ENCODE data around the gene SLC6A4. TPM values are rescaled to one million over a fixed set of nuclear protein-coding genes. Genes with fewer than 3 reads are reported as not detected.
"Not testable (repeated sequence)": the region's sequence is repeated elsewhere in the genome, so short reads cannot be mapped to it uniquely, and the experiment has no call there.

Gene SLC6A4
- total RNA-seq, 2 experiments from 2014 or later: 0.13 to 0.18 TPM

- Mint-ChIP-seq H3K4me3 (peak overlapping the region; percentile 57), H3K9me3 (no peaks in the 10 kb centered on the region)
Measured at GRCh38 chr17:30236297-30236624, 764 bp upstream of the SLC6A4 start.

DNA sequence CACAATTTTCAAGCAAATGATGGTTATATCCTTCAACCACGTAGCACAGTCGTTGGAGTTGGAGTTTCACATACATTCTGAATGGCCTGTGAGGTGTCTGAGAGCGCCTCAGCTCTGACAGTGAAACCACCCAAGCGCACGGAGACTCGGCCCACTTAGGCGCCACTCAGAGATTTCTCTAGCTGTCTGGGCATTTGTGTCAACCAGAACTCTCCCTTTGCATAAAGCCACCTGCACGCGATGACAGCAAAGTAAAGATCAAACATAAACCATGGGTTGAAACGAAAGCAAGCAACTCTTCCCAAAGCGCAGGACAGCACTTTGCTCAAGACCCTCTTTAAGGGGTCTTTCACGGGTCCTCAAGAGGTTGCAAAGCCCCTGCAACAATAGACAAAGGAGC is 533 bp downstream of the SLC6A4 start:
- ChIA-PET CTCF (interaction anchor here (0.8 to 2.8 kb wide), 4 partner anchors 10 to 130 kb away, joined by 3 to 14 read pairs (median 5); no protein-coding TSS in a partner anchor), POLR2A (no interaction called here)
- Mint-ChIP-seq H3K27me3 (peaks cover 74% of the 10 kb centered on the region), H3K27ac (no peak overlapping the region), H3K36me3 (ENCODE audit: low read depth) (no peaks in the 10 kb centered on the region), H3K9me3 (no peaks in the 10 kb centered on the region), H3K4me3 (peak overlapping the region; percentile 34), H3K4me1 (peaks cover 25% of the 10 kb centered on the region)
- no peak for DNase-seq

More at GRCh38 chr17:30236297-30236624, 764 bp upstream of the SLC6A4 start:
- Mint-ChIP-seq H3K27ac (no peak overlapping the region), H3K27me3 (peaks cover 66% of the 10 kb centered on the region), H3K4me1 (peaks cover 25% of the 10 kb centered on the region), H3K36me3 (ENCODE audit: low read depth) (no peaks in the 10 kb centered on the region)
- POLR2A ChIA-PET: interaction anchor here (1.3 kb wide), 1 partner anchor 55 kb away, joined by 3 read pairs; no protein-coding TSS in a partner anchor
- CTCF ChIA-PET: interaction anchor here (1.4 to 2.8 kb wide), 3 partner anchors 100 to 131 kb away, joined by 6 to 14 read pairs (median 7); no protein-coding TSS in a partner anchor
- no peak for DNase-seq

DNA sequence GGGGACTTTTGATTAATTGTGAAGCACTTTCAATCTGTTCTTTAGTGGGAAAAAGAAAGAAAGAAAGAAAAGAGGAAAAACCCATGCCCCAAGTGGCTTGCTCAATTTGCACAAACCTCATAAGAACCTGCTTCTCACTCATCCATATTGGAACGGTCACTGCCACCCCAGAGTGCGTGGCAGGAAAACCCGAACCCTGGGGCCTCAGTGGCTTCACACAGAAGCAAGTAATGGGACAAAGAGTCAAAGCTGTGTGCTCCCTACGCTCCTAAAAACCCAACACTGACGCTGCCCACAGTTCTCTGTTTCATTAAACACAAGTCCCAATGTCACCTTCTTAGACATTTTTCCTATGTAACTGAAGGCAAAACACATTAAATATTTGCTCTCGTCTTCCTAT is 1.2 kb downstream of the SLC6A4 start:
- DNase-seq: no peak
- H3K27me3 Mint-ChIP-seq: peaks cover 71% of the 10 kb centered on the region
- ChIA-PET POLR2A (no interaction called here), CTCF (interaction anchor here (0.8 to 2.8 kb wide), 4 partner anchors 9 to 130 kb away, joined by 3 to 14 read pairs (median 3); no protein-coding TSS in a partner anchor)
- H3K4me3 Mint-ChIP-seq: no peak overlapping the region
- no peaks in the 10 kb centered on the region for H3K36me3 Mint-ChIP-seq (ENCODE audit: low read depth)
- no peak overlapping the region for H3K27ac Mint-ChIP-seq
- H3K9me3 Mint-ChIP-seq: no peaks in the 10 kb centered on the region
- H3K4me1 Mint-ChIP-seq: peaks cover 25% of the 10 kb centered on the region

GRCh38 chr17:30232824-30233427 is 2.6 kb downstream of the SLC6A4 start:
- Mint-ChIP-seq H3K4me1 (peaks cover 14% of the 10 kb centered on the region), H3K9me3 (no peaks in the 10 kb centered on the region), H3K36me3 (ENCODE audit: low read depth) (no peaks in the 10 kb centered on the region), H3K27me3 (peaks cover 65% of the 10 kb centered on the region), H3K4me3 (no peak overlapping the region), H3K27ac (no peak overlapping the region)
- POLR2A ChIA-PET: no interaction called here
- CTCF ChIA-PET: interaction anchor here (1.5 kb wide), 1 partner anchor 10 kb away, joined by 3 read pairs; no protein-coding TSS in a partner anchor
- no peak for DNase-seq

GRCh38 chr17:30232015-30232823 is 3.3 kb downstream of the SLC6A4 start:
- Mint-ChIP-seq H3K4me1 (peaks cover 14% of the 10 kb centered on the region), H3K27ac (no peak overlapping the region), H3K9me3 (no peaks in the 10 kb centered on the region), H3K4me3 (no peak overlapping the region), H3K36me3 (ENCODE audit: low read depth) (no peaks in the 10 kb centered on the region), H3K27me3 (peaks cover 60% of the 10 kb centered on the region)
- CTCF ChIA-PET: interaction anchor here (1.2 kb wide), 1 partner anchor 104 kb away, joined by 3 read pairs; no protein-coding TSS in a partner anchor
- POLR2A ChIA-PET: no interaction called here
- no peak for DNase-seq

- Mint-ChIP-seq H3K4me1 (peaks cover 6% of the 10 kb centered on the region), H3K4me3 (no peak overlapping the region), H3K27me3 (peaks cover 55% of the 10 kb centered on the region), H3K9me3 (no peaks in the 10 kb centered on the region), H3K36me3 (ENCODE audit: low read depth) (no peaks in the 10 kb centered on the region), H3K27ac (no peak overlapping the region)
- no peak for DNase-seq
- ChIA-PET CTCF (interaction anchor here (1.2 kb wide), 1 partner anchor 106 kb away, joined by 3 read pairs; no protein-coding TSS in a partner anchor), POLR2A (no interaction called here)
Measured at GRCh38 chr17:30230596-30231125, 4.8 kb downstream of the SLC6A4 start.

GRCh38 chr17:30230009-30230408 is 5.5 kb downstream of the SLC6A4 start:
- CTCF ChIA-PET; H3K4me1 Mint-ChIP-seq; H3K9me3 Mint-ChIP-seq; POLR2A ChIA-PET; H3K4me3 Mint-ChIP-seq; DNase-seq; H3K36me3 Mint-ChIP-seq (ENCODE audit: low read depth); H3K27ac Mint-ChIP-seq: not testable (repeated sequence)
- H3K27me3 Mint-ChIP-seq: peaks cover 52% of the 10 kb centered on the region

- no peak overlapping the region for H3K4me3 Mint-ChIP-seq
- H3K4me1 Mint-ChIP-seq: no peaks in the 10 kb centered on the region
- no peak for DNase-seq
- ChIA-PET CTCF (no interaction called here), POLR2A (no interaction called here)
- no peaks in the 10 kb centered on the region for H3K36me3 Mint-ChIP-seq (ENCODE audit: low read depth)
- peaks cover 42% of the 10 kb centered on the region for H3K27me3 Mint-ChIP-seq
- no peak overlapping the region for H3K27ac Mint-ChIP-seq
- H3K9me3 Mint-ChIP-seq: no peaks in the 10 kb centered on the region
Measured at GRCh38 chr17:30229012-30229411, 6.5 kb downstream of the SLC6A4 start.

DNA sequence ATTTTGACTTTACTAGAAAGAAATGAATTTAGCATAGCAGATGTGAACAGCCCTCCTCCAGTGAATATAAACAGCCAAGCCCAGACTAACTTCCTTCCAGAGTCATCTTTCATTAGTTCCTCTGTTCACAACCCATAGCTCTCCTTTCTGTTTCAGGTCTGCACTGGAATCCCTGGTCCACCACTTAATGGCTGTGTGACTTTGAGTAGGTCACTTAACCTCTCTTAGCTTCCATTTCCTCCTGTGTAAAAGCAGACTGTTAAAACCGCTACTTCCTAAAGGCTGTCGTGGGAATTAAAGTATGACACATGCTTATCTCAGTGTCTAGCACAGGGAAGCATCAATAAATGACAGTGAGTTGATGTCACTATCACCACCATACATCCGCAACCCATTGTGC is 7.5 kb downstream of the SLC6A4 start:
- CTCF ChIA-PET: no interaction called here
- POLR2A ChIA-PET: no interaction called here
- Mint-ChIP-seq H3K4me1 (no peaks in the 10 kb centered on the region), H3K9me3 (no peaks in the 10 kb centered on the region), H3K27me3 (peaks cover 32% of the 10 kb centered on the region), H3K4me3 (no peak overlapping the region), H3K27ac (no peak overlapping the region), H3K36me3 (ENCODE audit: low read depth) (no peaks in the 10 kb centered on the region)
- no peak for DNase-seq

DNA sequence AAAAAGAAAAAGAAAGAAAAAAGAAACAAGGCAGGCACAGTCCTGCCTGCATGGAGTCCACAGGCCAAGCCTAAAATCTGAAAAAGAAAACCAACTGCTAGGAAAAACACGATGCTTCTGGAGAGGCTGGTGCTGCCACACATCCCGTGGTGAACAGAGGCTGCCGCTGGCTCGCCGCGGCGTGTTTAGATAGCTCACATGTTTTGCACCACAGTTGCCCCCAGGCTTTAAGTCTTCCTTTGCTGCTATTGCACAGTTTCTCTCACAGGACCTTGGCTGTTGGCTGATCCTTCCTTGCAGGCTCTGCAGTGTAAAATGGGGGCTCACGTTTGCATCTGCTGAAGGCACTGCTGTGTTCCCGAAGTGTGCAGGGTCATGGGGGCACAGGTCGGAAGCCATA is 8.6 kb downstream of the SLC6A4 start:
- ChIA-PET POLR2A (no interaction called here), CTCF (no interaction called here)
- no peak for DNase-seq
- Mint-ChIP-seq H3K9me3 (no peaks in the 10 kb centered on the region), H3K27ac (no peak overlapping the region), H3K4me1 (no peaks in the 10 kb centered on the region), H3K36me3 (ENCODE audit: low read depth) (no peaks in the 10 kb centered on the region), H3K4me3 (no peak overlapping the region), H3K27me3 (peaks cover 22% of the 10 kb centered on the region)

DNA sequence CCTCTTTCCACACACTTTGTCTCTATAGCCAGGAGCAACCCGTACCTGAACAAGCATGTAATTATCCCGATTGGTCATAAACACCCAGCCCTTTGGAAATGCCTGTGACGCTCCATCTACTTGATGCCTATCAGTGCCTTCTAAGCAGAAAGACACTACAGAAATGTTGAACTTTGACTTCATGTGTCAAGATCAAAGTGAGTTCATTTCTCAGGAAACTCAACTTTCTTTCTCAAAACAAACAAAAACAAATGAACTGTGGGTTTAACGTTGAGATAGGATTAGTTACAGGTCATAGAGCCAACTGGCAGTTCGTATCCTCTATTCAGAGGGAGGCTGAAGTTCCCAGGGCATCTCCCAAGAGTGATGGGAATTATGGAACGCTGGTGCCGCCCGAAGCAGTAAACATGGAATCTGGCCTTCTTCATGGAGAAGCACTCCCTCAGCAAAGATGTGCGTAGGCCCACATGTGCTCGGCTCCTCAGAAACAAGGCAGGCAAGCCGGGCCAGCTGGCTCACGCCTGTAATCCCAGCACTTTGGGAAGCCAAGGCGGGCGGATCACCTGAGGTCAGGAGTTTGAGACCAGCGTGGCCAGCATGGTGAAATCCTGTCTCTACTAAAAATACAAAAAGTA is 9.5 kb downstream of the SLC6A4 start:
- Mint-ChIP-seq H3K4me1 (no peaks in the 10 kb centered on the region), H3K9me3 (no peaks in the 10 kb centered on the region), H3K36me3 (ENCODE audit: low read depth) (no peaks in the 10 kb centered on the region), H3K27me3 (peaks cover 19% of the 10 kb centered on the region), H3K27ac (no peak overlapping the region), H3K4me3 (no peak overlapping the region)
- CTCF ChIA-PET: interaction anchor here (0.7 kb wide), 1 partner anchor 9 kb away, joined by 3 read pairs; no protein-coding TSS in a partner anchor
- POLR2A ChIA-PET: no interaction called here
- DNase-seq: no peak

DNA sequence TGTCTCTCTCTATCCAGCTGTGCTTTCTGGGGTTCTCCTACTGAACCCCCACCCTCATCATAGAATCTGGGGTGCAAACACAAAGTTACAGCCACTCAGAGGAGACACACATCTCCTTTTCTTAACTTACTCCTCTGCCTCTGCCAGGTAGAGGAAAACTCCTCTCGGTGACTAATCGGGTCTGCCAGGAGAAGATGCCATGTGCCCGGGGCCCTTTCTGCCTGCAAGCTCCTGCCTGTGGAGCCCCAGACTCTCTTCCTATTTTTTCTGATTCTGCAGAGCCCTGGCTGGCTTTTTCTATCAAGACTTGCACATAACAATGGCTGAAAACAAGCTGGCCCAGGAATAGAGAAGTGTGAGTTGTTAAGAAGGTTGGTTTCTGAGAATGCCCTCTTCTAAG is 10.4 kb downstream of the SLC6A4 start:
- Mint-ChIP-seq H3K36me3 (ENCODE audit: low read depth) (no peaks in the 10 kb centered on the region), H3K9me3 (no peaks in the 10 kb centered on the region), H3K27me3 (peaks cover 12% of the 10 kb centered on the region), H3K4me1 (no peaks in the 10 kb centered on the region), H3K4me3 (no peak overlapping the region), H3K27ac (no peak overlapping the region)
- ChIA-PET CTCF (interaction anchor here (0.7 kb wide), 1 partner anchor 10 kb away, joined by 3 read pairs; no protein-coding TSS in a partner anchor), POLR2A (no interaction called here)
- DNase-seq: no peak

GRCh38 chr17:30224419-30224960 is 11.0 kb downstream of the SLC6A4 start:
- Mint-ChIP-seq H3K4me1 (no peaks in the 10 kb centered on the region), H3K27ac (no peak overlapping the region), H3K4me3 (no peak overlapping the region), H3K9me3 (no peaks in the 10 kb centered on the region), H3K27me3 (peaks cover 10% of the 10 kb centered on the region), H3K36me3 (ENCODE audit: low read depth) (no peaks in the 10 kb centered on the region)
- ChIA-PET CTCF (no interaction called here), POLR2A (no interaction called here)
- no peak for DNase-seq
